Psoas muscle (tissue), 8 donors: ENCODE results near the gene LRBA. TPM values are rescaled to one million over a fixed set of nuclear protein-coding genes. Genes with fewer than 3 reads are reported as not detected.

Experiments
- ATAC-seq, 4 donors: fragments of 200-7000 bp; cut with Tn5 transposase; one replicate each; pipeline ENCODE4 v1.9.1; 2020; ENCODE audit warnings: moderate library complexity in 3 of 4, mild to moderate bottlenecking in 2 of 4
- DNase-seq, 2 donors: peaks; one replicate each; pipeline ENCODE4 v3.0.0-alpha.2; 2020
- H3K27ac ChIP-seq: fragments of 200-600 bp; one replicate; pipeline ENCODE4 v1.8.0; 2022
- H3K27me3 ChIP-seq, 3 donors: fragments of 200-600 bp in 1 of 3; one replicate each; pipeline versions ENCODE4 v1.6.1 to v1.8.0; 2013 to 2022; ENCODE audit warnings: low read length in 2 of 3, mild to moderate bottlenecking in 2 of 3, moderate library complexity in 1 of 3; ENCODE audit not compliant: insufficient read depth in 3 of 3
- H3K36me3 ChIP-seq, 2 donors: fragments of 200-600 bp in 1 of 2; one replicate each; pipeline versions ENCODE4 v1.6.1 to v1.8.0; 2013 to 2022; ENCODE audit warnings: low read depth in 1 of 2, mild to moderate bottlenecking in 1 of 2, moderate library complexity in 1 of 2; ENCODE audit not compliant: insufficient read depth in 1 of 2
- H3K4me1 ChIP-seq: fragments of 200-600 bp; one replicate; pipeline ENCODE4 v1.8.0; 2022
- H3K4me3 ChIP-seq: fragments of 200-600 bp; one replicate; pipeline ENCODE4 v1.8.0; 2022; ENCODE audit warnings: mild to moderate bottlenecking
- H3K9me3 ChIP-seq: fragments of 200-600 bp; one replicate; pipeline ENCODE4 v1.8.0; 2022
- WGBS, 3 donors: extraction: QIAGEN DNeasy Blood & Tissue Kit; methylation state at CpG; one replicate each; pipeline versions ENCODE4 v1.1.6 to v1.1.7; 2013; 5-methylcytosine and 5-hydroxymethylcytosine counted together
- intact Hi-C, 2 donors: fragments of 100-400 bp; cut with DNase I; formaldehyde crosslinking; loops; one replicate each; pipeline versions ENCODE4 v1.11.0 to v1.14.2; 2022
- polyA plus RNA-seq, 3 donors: library from polyadenylated mRNA; stranded (reverse); fragments of 200-250 nt; gene quantifications; one replicate each; pipeline ENCODE4 v1.2.3, GENCODE V29; 2013
- total RNA-seq, 4 donors: library from RNA; stranded (reverse); fragmentation: NEBNext Ultra II Directional in 2 of 4; extraction: Animal tissue kit (Norgen Biotek cat#: 25700) in 2 of 4; gene quantifications; one replicate each; pipeline versions ENCODE4 v1.2.1 to v1.2.4, GENCODE V29; 2021 to 2023
- TF ChIP-seq, protein P1 (sequence below): fragments of 200-600 bp; IDR thresholded peaks from one replicate; pipeline ENCODE4 v1.8.0; 2022; ENCODE audit warnings: antibody characterized with exemption
- donor health status: healthy with polysubstance abuse.
- donor health status: DM: no; HTN: no; CAD: no; lungs with moderate emphysema.
- donor health status: Bipolar disorder and iron deficiency.
- donor health status: healthy.
- donor health status: DM: yes; HTN: yes; CAD: no.
- donor health status: DM: no; HTN: no; CAD: no.
- donor health status: DM: no; HTN: no; CAD: no.
- donor health status: DM: yes; HTN: yes; CAD: no.

Gene LRBA
- total and polyA plus RNA-seq, 7 donors = 2.9 to 10.6 (median 6.4) TPM

DNA sequence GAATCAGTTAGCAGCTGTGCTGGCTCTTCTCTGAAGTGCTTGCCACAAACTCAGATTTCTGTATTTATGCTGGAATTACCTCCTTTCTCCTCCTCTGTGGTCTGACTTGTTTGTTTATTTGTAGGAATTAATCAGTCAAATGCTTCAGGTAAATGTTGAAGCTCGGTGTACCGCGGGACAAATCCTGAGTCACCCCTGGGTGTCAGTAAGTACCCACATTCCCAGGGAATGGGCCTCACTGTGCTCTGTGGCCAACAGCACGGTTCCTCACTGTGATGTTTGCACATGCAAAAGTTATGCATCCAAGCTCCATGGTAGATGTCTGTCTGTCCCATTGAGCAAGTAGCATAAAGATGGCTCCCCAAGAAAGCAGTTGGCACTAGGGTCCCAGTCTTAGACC is 766.9 kb downstream of the LRBA start:
- intact Hi-C loops = no loop called here
- Histone ChIP-seq H3K27me3 (no peaks in the 10 kb centered on the region), H3K4me1 (no peaks in the 10 kb centered on the region), H3K4me3 (no peak overlapping the region), H3K9me3 (no peaks in the 10 kb centered on the region), H3K36me3 (no peaks in the 10 kb centered on the region), H3K27ac (no peak overlapping the region)
- TF ChIP-seq, protein P1, sequence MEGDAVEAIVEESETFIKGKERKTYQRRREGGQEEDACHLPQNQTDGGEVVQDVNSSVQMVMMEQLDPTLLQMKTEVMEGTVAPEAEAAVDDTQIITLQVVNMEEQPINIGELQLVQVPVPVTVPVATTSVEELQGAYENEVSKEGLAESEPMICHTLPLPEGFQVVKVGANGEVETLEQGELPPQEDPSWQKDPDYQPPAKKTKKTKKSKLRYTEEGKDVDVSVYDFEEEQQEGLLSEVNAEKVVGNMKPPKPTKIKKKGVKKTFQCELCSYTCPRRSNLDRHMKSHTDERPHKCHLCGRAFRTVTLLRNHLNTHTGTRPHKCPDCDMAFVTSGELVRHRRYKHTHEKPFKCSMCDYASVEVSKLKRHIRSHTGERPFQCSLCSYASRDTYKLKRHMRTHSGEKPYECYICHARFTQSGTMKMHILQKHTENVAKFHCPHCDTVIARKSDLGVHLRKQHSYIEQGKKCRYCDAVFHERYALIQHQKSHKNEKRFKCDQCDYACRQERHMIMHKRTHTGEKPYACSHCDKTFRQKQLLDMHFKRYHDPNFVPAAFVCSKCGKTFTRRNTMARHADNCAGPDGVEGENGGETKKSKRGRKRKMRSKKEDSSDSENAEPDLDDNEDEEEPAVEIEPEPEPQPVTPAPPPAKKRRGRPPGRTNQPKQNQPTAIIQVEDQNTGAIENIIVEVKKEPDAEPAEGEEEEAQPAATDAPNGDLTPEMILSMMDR = no peak
- no peak for DNase-seq
- no peak for ATAC-seq
- 88 to 97% (median 97%) methylated on average over 4 of the region's 4 CpGs for WGBS, 3 donors

DNA sequence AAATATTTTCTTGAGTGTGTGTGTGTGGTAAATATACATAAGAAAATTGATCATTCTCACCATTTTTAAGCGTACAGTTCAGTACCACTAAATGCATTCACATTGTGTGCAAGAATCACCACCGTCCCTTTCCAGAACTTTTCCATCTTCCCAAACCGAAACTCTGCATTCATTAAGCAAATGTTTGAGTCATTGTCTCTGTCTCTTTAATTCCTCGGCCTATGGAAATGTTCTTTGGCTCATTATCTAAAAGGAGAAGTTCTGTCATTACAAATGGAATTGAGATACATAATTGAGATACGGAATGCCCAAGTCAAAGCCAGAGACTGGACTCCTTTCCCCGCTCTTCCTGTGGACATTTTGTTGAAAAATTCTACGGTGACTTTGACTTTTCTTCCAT is 767.9 kb downstream of the LRBA start:
- Histone ChIP-seq H3K27me3 (no peaks in the 10 kb centered on the region), H3K9me3 (no peaks in the 10 kb centered on the region), H3K36me3 (no peaks in the 10 kb centered on the region), H3K4me1 (no peaks in the 10 kb centered on the region), H3K27ac (no peak overlapping the region), H3K4me3 (no peak overlapping the region)
- no peak for ATAC-seq
- intact Hi-C loops = no loop called here
- WGBS, 3 donors = 95 to 96% (median 96%) methylated on average over 7 of the region's 7 CpGs
- TF ChIP-seq, protein P1 = no peak
- no peak for DNase-seq

GRCh38 chr4:150244600-150244999 is 770.5 kb downstream of the LRBA start:
- Histone ChIP-seq H3K36me3 (no peaks in the 10 kb centered on the region), H3K4me3 (no peak overlapping the region), H3K27ac (no peak overlapping the region), H3K9me3 (no peaks in the 10 kb centered on the region), H3K4me1 (no peaks in the 10 kb centered on the region), H3K27me3 (no peaks in the 10 kb centered on the region)
- 77 to 82% (median 81%) methylated on average over 3 of the region's 3 CpGs for WGBS, 3 donors
- no peak for DNase-seq
- no peak for ATAC-seq
- TF ChIP-seq, protein P1 = no peak
- intact Hi-C loops = loop anchor here (5.0 kb wide), 3 partner anchors 237 to 262 kb away; no protein-coding TSS in a partner anchor

- Histone ChIP-seq H3K4me1 (no peaks in the 10 kb centered on the region), H3K36me3 (no peaks in the 10 kb centered on the region), H3K4me3 (no peak overlapping the region), H3K9me3 (no peaks in the 10 kb centered on the region), H3K27me3 (no peaks in the 10 kb centered on the region), H3K27ac (no peak overlapping the region)
- ATAC-seq (no peak), DNase-seq (no peak)
- intact Hi-C loops = loop anchor here (5.0 kb wide), 3 partner anchors 237 to 262 kb away; no protein-coding TSS in a partner anchor
- TF ChIP-seq, protein P1 = no peak
- WGBS, 3 donors = 88 to 99% (median 89%) methylated on average over 2 of the region's 2 CpGs
Measured at GRCh38 chr4:150243932-150244331, 771.2 kb downstream of the LRBA start.

DNA sequence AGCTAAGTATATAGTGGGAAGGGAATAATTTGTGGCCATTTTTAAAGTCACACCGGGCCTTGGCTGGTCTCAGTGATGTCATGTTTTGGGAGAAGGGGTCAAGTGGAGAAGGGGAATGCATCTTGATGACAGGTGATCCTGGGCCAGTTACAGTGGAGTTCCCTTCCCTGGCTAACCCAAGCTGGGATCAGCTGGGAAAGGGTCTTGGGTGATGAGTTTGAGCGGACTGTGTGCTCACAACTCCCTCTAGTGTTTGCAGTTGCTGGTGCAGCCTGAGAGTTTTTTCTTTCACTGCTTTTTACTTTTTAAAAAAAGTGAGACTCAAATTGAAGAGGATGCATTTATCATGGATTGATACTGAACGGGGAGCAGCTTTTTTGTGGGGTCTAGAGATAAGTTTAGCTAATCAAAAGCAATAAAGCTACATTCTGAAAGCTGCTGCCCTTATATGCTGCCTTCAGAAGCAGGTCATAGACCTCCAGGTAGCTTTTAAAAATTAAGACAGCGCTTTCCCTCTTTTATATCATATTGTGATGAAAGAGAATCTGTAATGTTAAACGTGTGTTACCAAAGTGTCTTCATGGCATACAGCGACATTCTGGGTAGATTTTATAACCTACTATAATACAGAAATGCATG is 772.1 kb downstream of the LRBA start:
- intact Hi-C loops = loop anchor here (5.0 kb wide), 3 partner anchors 236 to 261 kb away; no protein-coding TSS in a partner anchor
- TF ChIP-seq, protein P1 = peak; percentile 74
- no peak for DNase-seq
- 44 to 50% (median 47%) methylated on average over 6 of the region's 6 CpGs for WGBS, 3 donors
- Histone ChIP-seq H3K36me3 (no peaks in the 10 kb centered on the region), H3K4me3 (no peak overlapping the region), H3K27me3 (no peaks in the 10 kb centered on the region), H3K4me1 (no peaks in the 10 kb centered on the region), H3K9me3 (no peaks in the 10 kb centered on the region), H3K27ac (no peak overlapping the region)
- ATAC-seq = no peak
